Fibroblast of pulmonary artery (primary cell): ENCODE data around the gene TMEM130.
A peak's percentile ranks its signal among the peaks of the same experiment; 100 is the strongest.

Source experiments
- DNase-seq: peaks from one replicate; pipeline ENCODE4 v3.0.0-alpha.2; 2010; ENCODE audit warnings: low read depth
- H3K4me3 ChIP-seq: replicated peaks from 2 replicates; pipeline ENCODE4 v1.5.1; 2011; ENCODE audit warnings: low read depth, mild to moderate bottlenecking, control low read depth, low read length, moderate library complexity
- TF ChIP-seq, protein P1 (sequence below): IDR thresholded peaks from 2 replicates; pipeline ENCODE4 v1.5.1; 2011; ENCODE audit warnings: mild to moderate bottlenecking, control low read depth, low read length, inconsistent platforms; ENCODE audit errors: missing control alignments

TMEM130 gene, protein sequence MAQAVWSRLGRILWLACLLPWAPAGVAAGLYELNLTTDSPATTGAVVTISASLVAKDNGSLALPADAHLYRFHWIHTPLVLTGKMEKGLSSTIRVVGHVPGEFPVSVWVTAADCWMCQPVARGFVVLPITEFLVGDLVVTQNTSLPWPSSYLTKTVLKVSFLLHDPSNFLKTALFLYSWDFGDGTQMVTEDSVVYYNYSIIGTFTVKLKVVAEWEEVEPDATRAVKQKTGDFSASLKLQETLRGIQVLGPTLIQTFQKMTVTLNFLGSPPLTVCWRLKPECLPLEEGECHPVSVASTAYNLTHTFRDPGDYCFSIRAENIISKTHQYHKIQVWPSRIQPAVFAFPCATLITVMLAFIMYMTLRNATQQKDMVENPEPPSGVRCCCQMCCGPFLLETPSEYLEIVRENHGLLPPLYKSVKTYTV

GRCh38 chr7:98869597-98870120, at the start of gene TMEM130:
TSS of gene TMEM130 (minus strand) at chr7:98870014. CDS start at chr7:98869861, 153 bp downstream.
- no peak for DNase-seq
- H3K4me3 ChIP-seq = peak within 1 kb of the TSS; percentile 36
- TF ChIP-seq, protein P1, sequence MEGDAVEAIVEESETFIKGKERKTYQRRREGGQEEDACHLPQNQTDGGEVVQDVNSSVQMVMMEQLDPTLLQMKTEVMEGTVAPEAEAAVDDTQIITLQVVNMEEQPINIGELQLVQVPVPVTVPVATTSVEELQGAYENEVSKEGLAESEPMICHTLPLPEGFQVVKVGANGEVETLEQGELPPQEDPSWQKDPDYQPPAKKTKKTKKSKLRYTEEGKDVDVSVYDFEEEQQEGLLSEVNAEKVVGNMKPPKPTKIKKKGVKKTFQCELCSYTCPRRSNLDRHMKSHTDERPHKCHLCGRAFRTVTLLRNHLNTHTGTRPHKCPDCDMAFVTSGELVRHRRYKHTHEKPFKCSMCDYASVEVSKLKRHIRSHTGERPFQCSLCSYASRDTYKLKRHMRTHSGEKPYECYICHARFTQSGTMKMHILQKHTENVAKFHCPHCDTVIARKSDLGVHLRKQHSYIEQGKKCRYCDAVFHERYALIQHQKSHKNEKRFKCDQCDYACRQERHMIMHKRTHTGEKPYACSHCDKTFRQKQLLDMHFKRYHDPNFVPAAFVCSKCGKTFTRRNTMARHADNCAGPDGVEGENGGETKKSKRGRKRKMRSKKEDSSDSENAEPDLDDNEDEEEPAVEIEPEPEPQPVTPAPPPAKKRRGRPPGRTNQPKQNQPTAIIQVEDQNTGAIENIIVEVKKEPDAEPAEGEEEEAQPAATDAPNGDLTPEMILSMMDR = no peak

DNA sequence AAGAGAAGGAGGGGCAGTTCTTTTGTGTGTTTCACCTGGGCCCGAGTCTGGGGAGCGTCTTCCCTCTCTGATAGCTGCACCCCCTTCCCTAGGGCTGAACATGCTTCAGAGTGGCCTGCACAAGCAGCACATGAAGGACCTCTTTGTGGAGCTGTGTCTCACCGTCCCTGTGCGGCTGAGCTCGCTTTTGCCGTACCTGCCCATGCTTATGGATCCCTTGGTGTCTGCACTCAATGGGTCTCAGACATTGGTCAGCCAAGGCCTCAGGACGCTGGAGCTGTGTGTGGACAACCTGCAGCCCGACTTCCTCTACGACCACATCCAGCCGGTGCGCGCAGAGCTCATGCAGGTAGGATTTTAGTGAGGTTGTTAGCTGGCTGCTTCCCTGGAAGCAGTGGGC, 47.5 kb upstream of the TMEM130 start:
- TF ChIP-seq, protein P1 = no peak
- DNase-seq = no peak
- H3K4me3 ChIP-seq = no peak overlapping the region

DNA sequence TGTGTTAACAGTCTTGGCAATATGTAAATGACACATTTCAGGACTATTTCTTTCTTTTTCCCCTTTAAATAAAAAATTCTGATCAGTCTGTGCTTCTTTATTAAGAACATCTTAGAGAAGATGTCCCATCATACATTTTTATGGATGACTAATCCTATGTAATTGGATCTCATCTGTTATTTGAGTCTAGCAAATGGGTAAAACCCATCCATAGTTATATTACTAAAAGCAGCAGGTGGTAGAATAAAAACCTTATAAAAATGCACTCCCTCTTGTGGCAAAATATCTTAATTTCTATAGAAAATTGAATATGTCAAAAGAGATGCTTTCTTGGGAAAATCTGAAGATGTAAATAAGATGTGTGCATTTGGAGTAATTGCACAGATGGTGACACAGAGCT, 43.8 kb upstream of the TMEM130 start:
- TF ChIP-seq, protein P1 = no peak
- no peak overlapping the region for H3K4me3 ChIP-seq
- no peak for DNase-seq

GRCh38 chr7:98913026-98913425, 43.2 kb upstream of the TMEM130 start:
- H3K4me3 ChIP-seq = no peak overlapping the region
- DNase-seq = no peak
- TF ChIP-seq, protein P1 = no peak

GRCh38 chr7:98911916-98912315, 42.1 kb upstream of the TMEM130 start:
- TF ChIP-seq, protein P1 = no peak
- no peak for DNase-seq
- H3K4me3 ChIP-seq = no peak overlapping the region

- TF ChIP-seq, protein P1 = no peak
- no peak for DNase-seq
- H3K4me3 ChIP-seq = no peak overlapping the region
These were observed 40.6 kb upstream of the TMEM130 start for GRCh38 chr7:98910427-98910826.
